Measurements from ENCODE around the gene MGMT.

- TF ChIP-seq YY1 (IDR thresholded peaks at IDR 0.05; ENCODE audit: insufficient read depth, insufficient read length) (no peak), SUZ12 (IDR thresholded peaks at IDR 0.05; ENCODE audit: extremely low read depth, insufficient read depth, insufficient read length) (no peak)
Observed at GRCh38 chr10:129790715-129791446, 323.8 kb downstream of the MGMT start.
